Esophagus squamous epithelium (tissue), 5 donors: ENCODE measurements around the gene SH3D21. TPM values are rescaled to one million over a fixed set of nuclear protein-coding genes. Genes with fewer than 3 reads are reported as not detected.

Experiments
- DNase-seq: peaks from one replicate; lab custom pipeline; 2025; lab: John Stamatoyannopoulos, UW
- H3K27ac ChIP-seq, 4 donors: fragments of 200-600 bp; sonication (generic); one replicate each; pipeline ENCODE4 v1.5.1; 2016 to 2019; ENCODE audit warnings: mild to moderate bottlenecking in 1 of 4
- H3K27me3 ChIP-seq, 4 donors: fragments of 200-600 bp; sonication (generic); 1 replicate in 3 of 4; 2 replicates in 1 of 4; pipeline versions ENCODE4 v1.5.1 to v1.6.0; 2017 to 2021; ENCODE audit warnings: antibody characterized with exemption in 1 of 4
- H3K36me3 ChIP-seq, 3 donors: fragments of 200-600 bp; sonication (generic); one replicate each; pipeline ENCODE4 v1.5.1; 2016 to 2019
- H3K4me1 ChIP-seq, 3 donors: fragments of 200-600 bp; sonication (generic); one replicate each; pipeline ENCODE4 v1.5.1; 2017 to 2019
- H3K4me3 ChIP-seq, 4 donors: fragments of 200-600 bp; sonication (generic); 1 replicate in 3 of 4; 2 replicates in 1 of 4; pipeline ENCODE4 v1.5.1; 2016 to 2019; ENCODE audit warnings: mild to moderate bottlenecking in 2 of 4, moderate library complexity in 1 of 4
- H3K9me3 ChIP-seq, 3 donors: fragments of 200-600 bp; sonication (generic); one replicate each; pipeline ENCODE4 v1.5.1; 2016 to 2019
- POLR2A ChIP-seq, 4 donors: fragments of 450-650 bp; IDR thresholded peaks; one replicate each; pipeline ENCODE4 v1.6.1; 2017; ENCODE audit warnings: antibody characterized with exemption in 4 of 4, mild to moderate bottlenecking in 4 of 4, moderate library complexity in 3 of 4
- WGBS, 2 donors: methylation state at CpG; one replicate each; pipeline ENCODE4 v1.1.5; 2018; 5-methylcytosine and 5-hydroxymethylcytosine counted together
- intact Hi-C: fragments of 100-400 bp; cut with DNase I; formaldehyde crosslinking; loops from one replicate; pipeline ENCODE4 v1.15.0; 2022
- total RNA-seq, 4 donors: library from RNA; depleted of rRNA; stranded (reverse); fragments of >200 nt; gene quantifications; one replicate each; pipeline ENCODE4 v1.1.0, GENCODE V29; 2016
- TF ChIP-seq, protein P1 (sequence below), 6 experiments: fragments of 450-650 bp in 4 of 6; fragments of 200-600 bp in 2 of 6; sonication (generic) in 2 of 6; IDR thresholded peaks; one replicate each; pipeline ENCODE4 v1.5.1; 2016 to 2019; ENCODE audit warnings: antibody characterized with exemption in 6 of 6, mild to moderate bottlenecking in 4 of 6, moderate library complexity in 4 of 6
- donor health status: DM: yes; HTN: yes; CAD: no.

The SH3D21 gene
- total RNA-seq, 4 donors from 2014 or later = 2.8 to 9.7 (median 3.7) TPM

DNA sequence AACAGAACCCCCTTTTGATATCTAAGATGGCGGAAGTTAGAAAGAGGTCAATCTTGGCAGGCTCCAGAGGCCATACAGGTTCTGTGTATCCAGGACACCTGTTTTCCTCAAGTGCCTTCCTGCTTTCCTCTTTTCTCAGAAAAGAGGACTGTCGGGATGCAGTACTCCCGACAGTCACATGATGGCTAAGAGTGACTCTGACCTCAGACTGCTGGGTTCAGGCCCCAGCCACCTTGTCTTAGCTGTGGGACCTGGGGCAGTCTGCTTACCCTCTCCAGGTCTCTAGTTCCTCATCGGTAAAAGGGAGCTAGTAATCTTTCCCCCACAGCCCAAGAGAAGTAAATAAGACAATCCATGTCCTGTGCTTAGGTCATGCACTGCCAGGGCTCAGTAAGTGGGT lies 49.6 kb downstream of the SH3D21 start:
- H3K4me3 ChIP-seq = no peak overlapping the region
- H3K36me3 ChIP-seq = peaks cover 23 to 85% (median 29%) of the 10 kb centered on the region in 3 donors
- no peak for DNase-seq
- 72 to 84% methylated on average over 3 to 4 of the region's 4 CpGs for WGBS, 2 donors
- TF ChIP-seq, protein P1, sequence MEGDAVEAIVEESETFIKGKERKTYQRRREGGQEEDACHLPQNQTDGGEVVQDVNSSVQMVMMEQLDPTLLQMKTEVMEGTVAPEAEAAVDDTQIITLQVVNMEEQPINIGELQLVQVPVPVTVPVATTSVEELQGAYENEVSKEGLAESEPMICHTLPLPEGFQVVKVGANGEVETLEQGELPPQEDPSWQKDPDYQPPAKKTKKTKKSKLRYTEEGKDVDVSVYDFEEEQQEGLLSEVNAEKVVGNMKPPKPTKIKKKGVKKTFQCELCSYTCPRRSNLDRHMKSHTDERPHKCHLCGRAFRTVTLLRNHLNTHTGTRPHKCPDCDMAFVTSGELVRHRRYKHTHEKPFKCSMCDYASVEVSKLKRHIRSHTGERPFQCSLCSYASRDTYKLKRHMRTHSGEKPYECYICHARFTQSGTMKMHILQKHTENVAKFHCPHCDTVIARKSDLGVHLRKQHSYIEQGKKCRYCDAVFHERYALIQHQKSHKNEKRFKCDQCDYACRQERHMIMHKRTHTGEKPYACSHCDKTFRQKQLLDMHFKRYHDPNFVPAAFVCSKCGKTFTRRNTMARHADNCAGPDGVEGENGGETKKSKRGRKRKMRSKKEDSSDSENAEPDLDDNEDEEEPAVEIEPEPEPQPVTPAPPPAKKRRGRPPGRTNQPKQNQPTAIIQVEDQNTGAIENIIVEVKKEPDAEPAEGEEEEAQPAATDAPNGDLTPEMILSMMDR (IDR thresholded peaks at IDR 0.05) = no peak
- no peak for TF ChIP-seq POLR2A (IDR thresholded peaks at IDR 0.05)
- no peaks in the 10 kb centered on the region for H3K9me3 ChIP-seq
- H3K27me3 ChIP-seq = no peaks in the 10 kb centered on the region
- H3K4me1 ChIP-seq = peaks cover 15 to 39% (median 20%) of the 10 kb centered on the region in 3 donors
- intact Hi-C loops = no loop called here
- H3K27ac ChIP-seq = no peak overlapping the region

DNA sequence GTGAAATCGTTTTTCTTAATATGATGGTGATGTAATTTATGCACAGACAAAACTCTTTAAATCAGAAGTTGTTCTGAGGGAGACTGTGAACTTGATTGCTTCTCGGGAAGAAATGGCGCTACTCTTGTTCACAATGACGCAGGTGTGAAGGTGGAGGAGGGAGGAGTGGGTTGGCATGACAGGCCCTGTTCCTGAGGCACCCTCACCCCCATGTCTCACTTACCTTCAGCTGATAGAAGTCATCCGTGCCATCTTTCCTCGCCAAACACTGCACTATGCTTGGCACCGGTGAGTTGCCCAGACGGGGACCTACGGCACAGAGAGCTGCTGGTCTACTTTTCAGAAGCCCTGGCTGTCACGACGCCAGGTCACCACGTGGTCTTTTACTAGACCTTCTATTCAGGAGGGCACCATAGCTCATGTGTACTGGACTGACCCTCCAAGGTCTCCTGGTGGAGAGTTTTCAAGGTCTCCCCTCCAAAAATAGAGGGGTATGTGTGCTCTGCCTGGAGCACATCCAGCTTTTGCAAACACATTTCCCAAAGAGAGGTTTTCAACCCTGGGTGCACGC lies 52.4 kb downstream of the SH3D21 start:
- DNase-seq = no peak
- WGBS, 2 donors = 86 to 91% methylated on average over 9 of the region's 13 CpGs
- Histone ChIP-seq H3K4me1 (peaks cover 0 to 12% (median 0%) of the 10 kb centered on the region in 3 donors), H3K9me3 (no peaks in the 10 kb centered on the region), H3K27me3 (no peaks in the 10 kb centered on the region), H3K36me3 (peaks cover 20 to 89% (median 24%) of the 10 kb centered on the region in 3 donors), H3K4me3 (no peak overlapping the region), H3K27ac (peak overlapping the region in 1 of 4 donors; percentile 65)
- TF ChIP-seq, protein P1 (IDR thresholded peaks at IDR 0.05) = no peak
- intact Hi-C loops = no loop called here

DNA sequence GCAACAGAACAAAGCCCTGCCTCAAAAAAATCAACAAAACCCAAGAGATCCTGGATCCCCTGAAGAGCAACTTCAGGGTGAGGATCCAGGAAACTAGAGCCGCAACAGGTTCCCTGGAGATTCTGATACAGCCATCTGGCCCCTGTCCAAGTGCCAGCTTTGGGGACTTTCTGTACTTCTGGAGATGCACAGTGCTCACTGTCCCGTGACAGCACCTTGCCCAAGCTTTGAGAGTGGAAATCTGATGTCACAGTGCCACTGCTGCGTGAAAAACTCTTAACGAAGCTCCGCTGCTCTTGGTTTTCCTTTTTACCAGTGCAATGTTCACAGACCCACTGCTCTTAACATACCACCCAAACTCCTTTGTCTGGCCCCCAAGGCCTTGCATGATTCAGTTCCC lies 53.2 kb downstream of the SH3D21 start:
- TF ChIP-seq, protein P1 (IDR thresholded peaks at IDR 0.05) = no peak
- TF ChIP-seq POLR2A (IDR thresholded peaks at IDR 0.05) = no peak
- H3K4me3 ChIP-seq = no peak overlapping the region
- WGBS, 2 donors = 91 to 92% methylated on average over 4 to 5 of the region's 5 CpGs
- H3K9me3 ChIP-seq = no peaks in the 10 kb centered on the region
- H3K4me1 ChIP-seq = peaks cover 0 to 12% (median 0%) of the 10 kb centered on the region in 3 donors
- intact Hi-C loops = no loop called here
- H3K27me3 ChIP-seq = no peaks in the 10 kb centered on the region
- H3K36me3 ChIP-seq = peaks cover 15 to 87% (median 18%) of the 10 kb centered on the region in 3 donors
- peak overlapping the region; percentile 45 to 65 (median 55) for H3K27ac ChIP-seq
- DNase-seq = no peak

DNA sequence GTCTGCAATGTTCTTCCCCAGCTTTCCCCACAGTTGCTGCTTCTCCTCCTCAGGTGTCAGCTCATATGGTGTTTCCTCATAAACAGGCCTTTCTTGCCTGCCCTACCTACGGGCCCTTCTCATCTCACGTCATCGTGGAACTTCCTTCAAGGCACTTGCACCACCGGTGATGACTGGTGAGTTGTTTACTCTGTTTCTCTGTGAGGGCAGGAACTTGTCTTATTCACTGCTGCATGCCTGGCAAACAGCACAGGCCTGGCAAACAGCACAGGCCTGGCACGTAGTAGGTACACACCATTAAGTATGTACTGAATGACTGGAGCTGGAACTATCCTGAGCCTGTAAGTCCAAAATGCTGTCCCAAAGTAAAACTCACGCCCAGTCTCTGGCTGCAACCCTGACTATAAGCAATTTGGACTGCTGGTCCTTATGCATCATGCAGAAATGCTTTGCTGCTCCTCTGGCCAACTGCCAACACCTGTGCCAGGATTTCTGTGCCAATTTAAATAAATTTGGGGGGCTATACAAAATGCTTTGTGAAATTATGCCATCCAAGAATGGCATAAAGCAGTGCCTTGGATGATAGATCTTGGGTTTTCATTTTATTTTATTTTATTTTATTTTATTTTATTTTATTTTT lies 53.9 kb downstream of the SH3D21 start:
- intact Hi-C loops = no loop called here
- no peak for DNase-seq
- TF ChIP-seq, protein P1 (IDR thresholded peaks at IDR 0.05) = no peak
- TF ChIP-seq POLR2A (IDR thresholded peaks at IDR 0.05) = no peak
- Histone ChIP-seq H3K4me1 (peaks cover 0 to 13% (median 0%) of the 10 kb centered on the region in 3 donors), H3K27me3 (no peaks in the 10 kb centered on the region), H3K9me3 (no peaks in the 10 kb centered on the region), H3K27ac (peak overlapping the region; percentile 49 to 65 (median 58)), H3K36me3 (peaks cover 9 to 81% (median 11%) of the 10 kb centered on the region in 3 donors), H3K4me3 (no peak overlapping the region)
- WGBS, 2 donors = 42 to 59% methylated on average over 6 of the region's 6 CpGs

DNA sequence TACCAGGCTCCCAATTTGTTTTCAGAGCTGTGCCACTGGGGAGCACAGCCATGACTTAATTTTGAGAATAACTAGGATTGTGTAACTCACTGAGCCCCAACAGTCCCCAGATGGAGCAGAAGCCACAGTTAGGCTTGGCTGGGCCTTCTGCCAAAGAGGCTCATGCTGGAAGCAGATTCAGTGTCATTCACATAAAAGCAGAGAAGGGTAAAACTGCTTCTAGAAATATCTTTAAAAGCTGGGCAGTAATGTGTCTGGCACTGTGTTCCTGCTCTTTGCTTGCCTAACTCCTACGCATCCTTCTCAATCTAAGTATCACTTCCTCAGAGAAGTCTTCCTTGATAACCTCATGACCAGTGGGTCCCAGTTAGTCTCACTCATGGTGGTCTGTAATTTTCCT lies 59.2 kb downstream of the SH3D21 start:
- Histone ChIP-seq H3K27me3 (no peaks in the 10 kb centered on the region), H3K4me3 (no peak overlapping the region), H3K4me1 (peaks cover 7 to 46% (median 25%) of the 10 kb centered on the region in 3 donors), H3K9me3 (no peaks in the 10 kb centered on the region), H3K36me3 (peaks cover 0 to 58% (median 7%) of the 10 kb centered on the region in 3 donors), H3K27ac (peak overlapping the region; percentile 24 to 71 (median 52))
- no peak for DNase-seq
- intact Hi-C loops = no loop called here
- TF ChIP-seq, protein P1 (IDR thresholded peaks at IDR 0.05) = no peak
- TF ChIP-seq POLR2A (IDR thresholded peaks at IDR 0.05) = no peak
- WGBS, 2 donors = 53 to 73% methylated on average over 1 of the region's 1 CpG
